Osteocyte (in vitro differentiated cells): ENCODE measurements around the gene CIB4. TPM values are rescaled to one million over a fixed set of nuclear protein-coding genes. Genes with fewer than 3 reads are reported as not detected.
A peak's percentile ranks its signal among the peaks of the same experiment; 100 is the strongest.

Experiments used
- DNase-seq: peaks from one replicate; pipeline ENCODE4 v3.0.0; 2021; ENCODE audit warnings: mixed read lengths; ENCODE audit not compliant: unreplicated experiment; ENCODE audit errors: extremely low spot score
- H3K27ac Mint-ChIP-seq: one replicate; pipeline ENCODE4 v1.8.0; 2021; ENCODE audit warnings: mild to moderate bottlenecking, mixed read lengths; ENCODE audit not compliant: unreplicated experiment
- H3K27me3 Mint-ChIP-seq: one replicate; pipeline ENCODE4 v1.8.0; 2021; ENCODE audit warnings: mixed read lengths; ENCODE audit not compliant: unreplicated experiment
- H3K36me3 Mint-ChIP-seq: one replicate; pipeline ENCODE4 v1.8.0; 2021; ENCODE audit warnings: mixed read lengths; ENCODE audit not compliant: unreplicated experiment
- H3K4me1 Mint-ChIP-seq: one replicate; pipeline ENCODE4 v1.8.0; 2021; ENCODE audit warnings: mixed read lengths; ENCODE audit not compliant: unreplicated experiment
- H3K4me3 Mint-ChIP-seq: one replicate; pipeline ENCODE4 v1.8.0; 2021; ENCODE audit warnings: mild to moderate bottlenecking, moderate library complexity, mixed read lengths; ENCODE audit not compliant: unreplicated experiment
- H3K9me3 Mint-ChIP-seq: one replicate; pipeline ENCODE4 v1.8.0; 2021; ENCODE audit warnings: mixed read lengths; ENCODE audit not compliant: unreplicated experiment
- total RNA-seq: library from RNA; stranded (reverse); gene quantifications from 2 replicates; pipeline ENCODE4 v1.2.1, GENCODE V29; 2021
- TF ChIP-seq, protein P1 (sequence below): fragments of 200-600 bp; sonication (generic); IDR thresholded peaks from 2 replicates; pipeline ENCODE4 v1.5.0; 2021; ENCODE audit warnings: antibody characterized with exemption, mild to moderate bottlenecking, moderate library complexity

CIB4 gene
- total RNA-seq, 1 donor from 2014 or later, result not detected

DNA sequence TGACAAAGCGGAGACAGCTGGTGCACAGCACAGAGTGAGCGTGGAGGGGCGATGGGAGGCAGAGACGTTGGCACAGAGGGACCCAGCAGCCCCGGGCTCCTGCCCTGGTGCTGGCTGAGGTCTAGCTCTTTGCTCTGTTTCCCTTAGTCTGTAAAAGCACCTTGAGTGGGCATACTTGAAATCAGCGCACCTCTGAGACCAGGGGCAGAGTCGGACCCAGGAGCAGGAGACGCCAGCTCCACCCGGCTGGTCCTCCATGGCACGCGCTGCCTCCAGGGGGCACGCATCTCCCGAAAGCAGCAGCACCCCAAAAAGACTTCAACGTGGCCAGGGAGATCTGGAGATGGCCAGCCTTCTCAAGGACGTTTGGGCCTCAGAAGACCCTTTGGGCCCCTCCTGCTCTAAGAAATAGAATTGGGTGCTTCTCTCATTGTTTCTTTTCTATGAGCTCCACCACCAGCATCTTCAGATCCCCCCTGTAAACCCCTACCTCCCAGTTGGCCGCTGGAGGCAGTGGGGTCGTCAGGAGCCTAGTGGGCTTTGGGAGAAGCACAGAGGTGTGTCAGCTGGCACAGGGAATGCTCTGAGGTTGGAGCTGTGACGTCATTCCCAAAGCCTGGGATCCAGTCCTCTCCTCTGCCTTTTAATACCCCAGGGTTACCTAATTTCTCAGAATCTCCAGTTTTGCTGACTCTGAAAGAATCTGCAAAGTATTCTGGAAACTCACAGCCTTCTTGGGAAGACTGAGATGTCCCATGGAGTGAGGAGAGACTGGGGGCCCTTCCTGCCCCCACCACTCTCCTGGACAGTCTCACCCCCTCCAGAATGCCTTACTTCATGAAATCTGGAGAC lies 58.9 kb downstream of the CIB4 start:
- TF ChIP-seq, protein P1, sequence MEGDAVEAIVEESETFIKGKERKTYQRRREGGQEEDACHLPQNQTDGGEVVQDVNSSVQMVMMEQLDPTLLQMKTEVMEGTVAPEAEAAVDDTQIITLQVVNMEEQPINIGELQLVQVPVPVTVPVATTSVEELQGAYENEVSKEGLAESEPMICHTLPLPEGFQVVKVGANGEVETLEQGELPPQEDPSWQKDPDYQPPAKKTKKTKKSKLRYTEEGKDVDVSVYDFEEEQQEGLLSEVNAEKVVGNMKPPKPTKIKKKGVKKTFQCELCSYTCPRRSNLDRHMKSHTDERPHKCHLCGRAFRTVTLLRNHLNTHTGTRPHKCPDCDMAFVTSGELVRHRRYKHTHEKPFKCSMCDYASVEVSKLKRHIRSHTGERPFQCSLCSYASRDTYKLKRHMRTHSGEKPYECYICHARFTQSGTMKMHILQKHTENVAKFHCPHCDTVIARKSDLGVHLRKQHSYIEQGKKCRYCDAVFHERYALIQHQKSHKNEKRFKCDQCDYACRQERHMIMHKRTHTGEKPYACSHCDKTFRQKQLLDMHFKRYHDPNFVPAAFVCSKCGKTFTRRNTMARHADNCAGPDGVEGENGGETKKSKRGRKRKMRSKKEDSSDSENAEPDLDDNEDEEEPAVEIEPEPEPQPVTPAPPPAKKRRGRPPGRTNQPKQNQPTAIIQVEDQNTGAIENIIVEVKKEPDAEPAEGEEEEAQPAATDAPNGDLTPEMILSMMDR, result no peak
- no peaks in the 10 kb centered on the region for H3K4me1 Mint-ChIP-seq
- no peaks in the 10 kb centered on the region for H3K36me3 Mint-ChIP-seq
- peaks cover 55% of the 10 kb centered on the region for H3K27me3 Mint-ChIP-seq
- no peaks in the 10 kb centered on the region for H3K9me3 Mint-ChIP-seq
- DNase-seq, result peak; percentile 40
- H3K4me3 Mint-ChIP-seq, result no peak overlapping the region
- no peak overlapping the region for H3K27ac Mint-ChIP-seq

DNA sequence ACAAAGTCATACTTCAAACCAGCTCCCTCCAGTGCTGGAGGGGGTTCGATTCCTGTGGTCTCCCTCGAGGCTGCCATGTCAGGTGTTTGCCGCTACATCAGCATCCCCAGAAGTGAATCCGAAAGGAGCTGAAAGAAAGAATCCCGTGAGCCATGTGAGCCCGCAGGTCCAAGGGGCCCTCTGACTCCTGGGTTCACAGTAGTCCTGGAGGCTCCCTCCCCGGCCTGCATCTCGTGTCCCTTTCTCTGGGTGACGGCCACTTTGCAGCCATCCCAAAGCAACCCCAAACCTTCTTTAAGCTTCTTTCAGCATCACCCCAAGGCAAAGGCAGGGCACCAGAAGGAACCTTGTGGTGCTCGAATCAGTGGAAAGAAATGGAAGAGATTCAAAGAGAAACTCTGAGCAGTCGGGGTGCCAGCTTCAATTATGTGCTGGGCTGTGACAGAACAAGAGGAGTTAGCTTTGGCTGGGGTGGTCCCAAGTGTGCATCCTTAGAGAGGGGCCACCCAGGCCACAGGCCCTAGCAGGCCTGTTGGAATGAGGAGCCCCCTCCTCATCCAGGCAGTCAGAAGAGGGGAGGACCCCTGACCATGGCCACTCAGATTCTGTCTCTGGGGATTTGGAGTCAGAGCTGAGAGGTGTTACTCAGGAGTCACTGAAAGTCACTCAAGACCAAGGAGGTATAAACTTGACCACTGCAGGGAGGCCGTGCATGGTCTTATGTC lies 59.7 kb downstream of the CIB4 start:
- Mint-ChIP-seq H3K4me1 (peaks cover 2% of the 10 kb centered on the region), H3K4me3 (no peak overlapping the region), H3K27me3 (peaks cover 53% of the 10 kb centered on the region), H3K27ac (no peak overlapping the region), H3K9me3 (no peaks in the 10 kb centered on the region), H3K36me3 (no peaks in the 10 kb centered on the region)
- TF ChIP-seq, protein P1, result no peak
- peak; percentile 68 for DNase-seq

DNA sequence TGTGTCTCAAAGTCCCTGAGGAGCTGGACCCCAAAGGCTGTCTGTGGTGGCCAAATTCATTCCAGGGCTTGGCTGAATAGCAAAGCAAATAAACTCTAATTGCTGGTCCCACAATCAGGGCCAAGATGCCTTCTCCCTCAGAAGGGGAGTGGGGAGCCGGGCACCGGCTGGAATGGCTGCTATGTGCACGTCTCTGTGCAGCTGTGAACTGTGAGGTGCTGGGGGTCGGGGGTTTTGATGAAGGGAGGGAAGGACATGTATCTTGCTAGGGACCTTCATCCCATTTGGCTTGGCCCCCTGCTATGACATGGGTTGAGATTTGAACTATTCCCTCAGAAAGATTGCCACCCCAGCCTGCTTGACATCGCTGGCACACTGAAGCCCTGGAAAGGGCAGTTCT lies 60.4 kb downstream of the CIB4 start:
- TF ChIP-seq, protein P1, result no peak
- H3K4me3 Mint-ChIP-seq, result no peak overlapping the region
- no peaks in the 10 kb centered on the region for H3K9me3 Mint-ChIP-seq
- no peaks in the 10 kb centered on the region for H3K36me3 Mint-ChIP-seq
- peaks cover 2% of the 10 kb centered on the region for H3K4me1 Mint-ChIP-seq
- no peak overlapping the region for H3K27ac Mint-ChIP-seq
- H3K27me3 Mint-ChIP-seq, result peaks cover 46% of the 10 kb centered on the region
- peak; percentile 70 for DNase-seq

DNA sequence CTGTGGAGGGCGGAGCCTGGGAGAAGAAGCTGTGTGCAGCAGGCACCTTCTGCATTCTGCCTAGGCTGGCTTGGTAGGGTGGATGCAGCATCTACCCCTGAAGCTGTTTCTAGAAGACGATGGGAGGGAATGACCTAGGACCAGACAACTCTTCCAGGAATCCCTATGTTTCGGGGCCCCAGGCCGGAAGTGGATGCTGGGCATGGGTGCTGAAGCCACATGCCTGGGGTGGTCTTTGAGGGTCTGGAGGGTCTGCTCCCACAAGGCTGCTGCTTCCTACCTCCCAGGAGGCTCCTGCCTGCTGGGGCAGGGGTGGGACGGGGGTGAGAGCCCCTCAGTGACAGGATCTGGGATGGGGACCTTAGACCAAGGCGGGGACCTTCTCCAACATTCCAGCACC lies 61.0 kb downstream of the CIB4 start:
- Mint-ChIP-seq H3K27me3 (peaks cover 43% of the 10 kb centered on the region), H3K4me1 (peaks cover 2% of the 10 kb centered on the region)

DNA sequence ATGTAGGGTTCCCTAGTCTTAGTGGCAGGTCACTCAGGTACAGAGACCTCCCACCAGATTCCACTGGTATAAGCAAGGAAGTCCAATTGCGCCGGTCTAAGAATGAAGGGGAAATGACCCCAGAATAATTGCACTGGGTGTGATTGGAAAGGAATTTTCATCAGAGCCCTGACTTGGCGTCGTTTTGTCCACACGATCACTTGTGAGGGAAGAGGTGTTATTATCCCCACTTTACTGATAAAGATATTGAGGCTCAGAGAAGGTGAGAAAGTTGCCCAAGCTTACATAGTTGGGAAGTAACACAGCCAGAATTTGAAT lies 61.5 kb downstream of the CIB4 start:
- Mint-ChIP-seq H3K27ac (no peak overlapping the region), H3K9me3 (no peaks in the 10 kb centered on the region), H3K4me1 (peaks cover 2% of the 10 kb centered on the region), H3K36me3 (no peaks in the 10 kb centered on the region), H3K27me3 (peaks cover 46% of the 10 kb centered on the region), H3K4me3 (no peak overlapping the region)
- DNase-seq, result peak; percentile 51
- TF ChIP-seq, protein P1, result no peak

More for the DNA sequence above, 61.0 kb downstream of the CIB4 start:
- Mint-ChIP-seq H3K36me3 (no peaks in the 10 kb centered on the region), H3K27ac (no peak overlapping the region), H3K9me3 (no peaks in the 10 kb centered on the region), H3K4me3 (no peak overlapping the region)
- peak; percentile 77 for DNase-seq
- TF ChIP-seq, protein P1, result no peak
